HepG2 (cell line): ENCODE data around the gene IL31. TPM values are rescaled to one million over a fixed set of nuclear protein-coding genes. Genes with fewer than 3 reads are reported as not detected.

Source experiments
- ATAC-seq: fragments of 200-7000 bp; cut with Tn5 transposase; 3 replicates; pipeline ENCODE4 v1.9.1; 2020; ENCODE audit warnings: mild to moderate bottlenecking, moderate library complexity
- BruUV-seq: library from RNA; stranded (reverse); fragments of 400-500 nt; replicated peaks from 2 replicates; lab custom pipeline; 2021; lab: Mats Ljungman, UMichigan
- CTCF ChIA-PET: fragments of 300-600 bp; formaldehyde crosslinking; extraction: SDS; loops from one replicate; lab custom pipeline; 2021; ENCODE audit warnings: low total read pairs, inconsistent platforms, low intra/inter-chr PET ratio; lab: Yijun Ruan, JAX
- POLR2A ChIA-PET: fragments of 350-600 bp; sonication (Branson Sonifier 250); formaldehyde crosslinking; loops from one replicate; lab custom pipeline; 2020; ENCODE audit warnings: antibody characterized with exemption, inconsistent platforms; lab: Yijun Ruan, JAX
- DNase-seq: peaks from one replicate; pipeline ENCODE4 v3.0.0-alpha.2; 2015; ENCODE audit warnings: low spot score
- FAIRE-seq: peaks from 3 replicates; lab custom pipeline; 2011; peaks lifted over from hg19 to GRCh38; lab: Jason Lieb, UNC
- H2AFZ ChIP-seq: one replicate; pipeline ENCODE4 v1.6.1; 2011; ENCODE audit warnings: low read length, inconsistent platforms
- H3K27ac ChIP-seq: fragments of 300-600 bp; 3 replicates; pipeline ENCODE4 v1.8.0; 2011; ENCODE audit warnings: mixed run types, mild to moderate bottlenecking, mixed read lengths, low read length, inconsistent platforms; ENCODE audit not compliant: insufficient read depth; ENCODE audit errors: extremely low read length
- H3K27me3 ChIP-seq, 2 experiments: fragments of 200-600 bp in 1 of 2; 2 replicates in 1 of 2; 3 replicates in 1 of 2; pipeline versions ENCODE4 v1.6.0 to v1.8.0; 2011; ENCODE audit warnings: low read length in 2 of 2, mild to moderate bottlenecking in 2 of 2, moderate library complexity in 2 of 2, inconsistent platforms in 1 of 2; ENCODE audit not compliant: insufficient read depth in 2 of 2, control insufficient read depth in 1 of 2
- H3K36me3 ChIP-seq, 2 experiments: fragments of 200-600 bp in 1 of 2; replicated peaks in 1 of 2; 2 replicates in 1 of 2; 3 replicates in 1 of 2; pipeline versions ENCODE4 v1.5.1 to v1.8.0; 2011; ENCODE audit warnings: low read length in 2 of 2, inconsistent platforms in 1 of 2; ENCODE audit not compliant: insufficient read depth in 2 of 2, control insufficient read depth in 1 of 2
- H3K4me1 ChIP-seq: 2 replicates; pipeline ENCODE4 v1.5.1; 2012; ENCODE audit warnings: low read length, inconsistent platforms; ENCODE audit not compliant: insufficient read depth
- H3K4me2 ChIP-seq: 2 replicates; pipeline ENCODE4 v1.6.0; 2011; ENCODE audit warnings: low read depth, low read length, inconsistent platforms
- H3K4me3 ChIP-seq, 3 experiments: fragments of 200-600 bp in 1 of 3; sonication (generic), shearing (Covaris generic) in 1 of 3; replicated peaks in 1 of 3; 2 replicates each; pipeline ENCODE4 v1.5.1; 2011 to 2016; ENCODE audit warnings: low read length in 3 of 3, inconsistent platforms in 2 of 3, low read depth in 2 of 3, mild to moderate bottlenecking in 2 of 3, control low read depth in 1 of 3, mixed read lengths in 1 of 3; ENCODE audit not compliant: insufficient read depth in 1 of 3
- H3K79me2 ChIP-seq: one replicate; pipeline ENCODE4 v1.6.1; 2011; ENCODE audit warnings: low read length, inconsistent platforms; ENCODE audit not compliant: insufficient read depth
- H3K9ac ChIP-seq: 2 replicates; pipeline ENCODE4 v1.6.0; 2011; ENCODE audit warnings: mild to moderate bottlenecking, low read depth, low read length, inconsistent platforms; ENCODE audit not compliant: insufficient read depth
- H3K9me3 ChIP-seq: 2 replicates; pipeline ENCODE4 v1.5.1; 2012; ENCODE audit warnings: mild to moderate bottlenecking, low read length
- H4K20me1 ChIP-seq: 2 replicates; pipeline ENCODE4 v1.6.0; 2011; ENCODE audit warnings: inconsistent platforms, mild to moderate bottlenecking, low read length, moderate library complexity; ENCODE audit not compliant: insufficient read depth
- BRD4 ChIP-seq: sonication (generic); formaldehyde crosslinking; IDR thresholded peaks from 2 replicates; pipeline ENCODE4 v1.4.0; 2020; ENCODE audit warnings: missing genetic modification reagents
- HCFC1 ChIP-seq: fragments of 150-350 bp; IDR thresholded peaks from 2 replicates; pipeline ENCODE4 v1.6.1; 2014; ENCODE audit warnings: low read depth, low read length
- HNRNPL ChIP-seq: fragments of 200-400 bp; formaldehyde crosslinking; IDR thresholded peaks from 2 replicates; pipeline ENCODE4 v1.6.1; 2017; ENCODE audit warnings: mild to moderate bottlenecking, low read depth, low read length
- KLF12 ChIP-seq: sonication (generic); formaldehyde crosslinking; IDR thresholded peaks from 2 replicates; pipeline ENCODE4 v1.4.0; 2020; ENCODE audit warnings: missing genetic modification reagents, borderline replicate concordance
- KLF9 ChIP-seq: IDR thresholded peaks from 2 replicates; pipeline ENCODE4 v1.6.1; 2016; ENCODE audit warnings: low read depth
- MBNL3 ChIP-seq: fragments of 250-450 bp; sonication (Bioruptor Pico); conservative IDR thresholded peaks from 2 replicates; pipeline ENCODE4 v1.8.0; 2022; ENCODE audit warnings: mild to moderate bottlenecking, inconsistent platforms
- PAX8 ChIP-seq: sonication (generic); formaldehyde crosslinking; IDR thresholded peaks from 2 replicates; pipeline ENCODE4 v1.8.0; 2022; ENCODE audit warnings: mild to moderate bottlenecking, missing genetic modification reagents, borderline replicate concordance
- SMAD1 ChIP-seq: sonication (generic); formaldehyde crosslinking; IDR thresholded peaks from 2 replicates; pipeline ENCODE4 v1.4.0; 2020; ENCODE audit warnings: missing genetic modification reagents, low read depth, mild to moderate bottlenecking, borderline replicate concordance
- TBX3 ChIP-seq: fragments of 450-650 bp; IDR thresholded peaks from 2 replicates; pipeline ENCODE4 v1.6.1; 2017; ENCODE audit warnings: antibody characterized with exemption, mild to moderate bottlenecking, inconsistent platforms, borderline replicate concordance
- ZFP1 ChIP-seq: IDR thresholded peaks from 2 replicates; pipeline ENCODE4 v1.6.1; 2016
- ZNF160 ChIP-seq: sonication (generic); formaldehyde crosslinking; IDR thresholded peaks from 2 replicates; pipeline ENCODE4 v1.8.0; 2022; ENCODE audit warnings: mild to moderate bottlenecking, inconsistent platforms, missing genetic modification reagents
- ZNF430 ChIP-seq: sonication (generic); formaldehyde crosslinking; IDR thresholded peaks from 2 replicates; pipeline ENCODE4 v1.9.0; 2021; ENCODE audit warnings: mild to moderate bottlenecking, missing genetic modification reagents
- ZNF546 ChIP-seq: sonication (generic); formaldehyde crosslinking; conservative IDR thresholded peaks from 2 replicates; pipeline ENCODE4 v1.8.1; 2023; ENCODE audit warnings: mild to moderate bottlenecking, missing genetic modification reagents
- ZNF569 ChIP-seq: sonication (generic); formaldehyde crosslinking; IDR thresholded peaks from 2 replicates; pipeline ENCODE4 v1.5.0; 2020; ENCODE audit warnings: mild to moderate bottlenecking, missing genetic modification reagents, moderate library complexity, borderline replicate concordance
- ZNF577 ChIP-seq: sonication (generic); formaldehyde crosslinking; IDR thresholded peaks from 2 replicates; pipeline ENCODE4 v1.4.0; 2020; ENCODE audit warnings: mild to moderate bottlenecking, low read depth, missing genetic modification reagents, borderline replicate concordance
- ZNF598 ChIP-seq: sonication (generic); formaldehyde crosslinking; IDR thresholded peaks from 2 replicates; pipeline ENCODE4 v1.5.1; 2020; ENCODE audit warnings: mild to moderate bottlenecking, missing genetic modification reagents, borderline replicate concordance
- WGBS: methylation state at CpG from one replicate; pipeline ENCODE4 v1.1.6; 2017; ENCODE audit warnings: low lambda C conversion rate; 5-methylcytosine and 5-hydroxymethylcytosine counted together
- in situ Hi-C: cut with HindIII; loops from 2 replicates; pipeline ENCODE4 v1.10.0; 2017; ENCODE audit warnings: low pct_unique_long_range_greater_than_20kb; ENCODE audit not compliant: extremely low pct_ligation_motif_present
- intact Hi-C: fragments of 100-400 bp; cut with micrococcal nuclease; formaldehyde crosslinking; loops from one replicate; pipeline ENCODE4 v1.10.0; 2022; ENCODE audit not compliant: unreplicated experiment
- polyA plus RNA-seq, 8 experiments: library from polyadenylated mRNA; depleted of rRNA in 3 of 8; stranded (reverse) in 7 of 8; unstranded in 1 of 8; fragments of >200 nt; fragmentation: Illumina TruSeq in 4 of 8; extraction: Trizol in 4 of 8; gene quantifications; 2 replicates each; pipeline versions ENCODE4 v1.2.1 to v1.2.3, GENCODE V29; 2011 to 2016; ENCODE audit warnings: low read depth in 4 of 8, missing spikeins in 1 of 8, mixed read lengths in 1 of 8; ENCODE audit not compliant: insufficient read depth in 1 of 8
- total RNA-seq, 5 experiments: library from RNA; depleted of rRNA; stranded (reverse); fragments of >200 nt; fragmentation: Illumina TruSeq; extraction: Trizol; gene quantifications; 2 replicates each; pipeline ENCODE4 v1.2.3, GENCODE V29; 2016; ENCODE audit warnings: low read depth in 1 of 5
- TF ChIP-seq, protein P1 (sequence below): sonication (generic); formaldehyde crosslinking; IDR thresholded peaks from 2 replicates; pipeline ENCODE4 v1.4.0; 2020; ENCODE audit warnings: missing genetic modification reagents

IL31 gene
- total and polyA plus RNA-seq, 2 of the 13 experiments (the other 11 are each of a cell fraction or from before 2014, with no cell fraction given) = not detected

DNA sequence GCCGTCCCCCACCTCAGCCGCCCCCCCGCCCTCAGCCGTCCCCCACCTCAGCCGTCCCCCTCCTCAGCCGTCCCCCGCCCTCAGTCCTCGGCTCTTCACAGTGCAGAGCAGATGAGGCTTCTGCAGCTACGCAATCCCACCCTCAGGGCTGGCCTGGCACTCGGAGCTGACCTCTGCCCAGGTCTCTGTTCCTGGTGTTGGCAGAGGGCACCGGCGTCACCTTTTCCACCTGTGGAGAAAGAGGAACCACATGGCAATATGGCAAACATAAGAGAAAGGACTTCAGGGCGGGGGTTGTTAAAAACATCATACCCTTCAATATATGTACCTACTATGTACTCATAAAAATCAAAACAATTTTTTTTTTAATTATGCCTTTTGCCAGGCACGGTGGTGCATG is 49.7 kb downstream of the IL31 start:
- peaks cover 10 to 22% of the 10 kb centered on the region in 2 experiments; a peak in 4 of 5 replicates for H3K36me3 ChIP-seq
- H2AFZ ChIP-seq = no peak overlapping the region
- H3K79me2 ChIP-seq = peaks cover 3% of the 10 kb centered on the region
- H3K27me3 ChIP-seq = no peaks in the 10 kb centered on the region
- H4K20me1 ChIP-seq = 0 out of 2 replicates have a peak, but pooled peaks cover 3% of the 10 kb centered on the region
- ChIA-PET POLR2A (interaction anchor here (1.3 kb wide), 1 partner anchor 61 kb away, joined by 5 read pairs; no protein-coding TSS in a partner anchor), CTCF (no interaction called here)
- intact Hi-C loops (loop anchor here (10.0 kb wide), 1 partner anchor 170 kb away; no protein-coding TSS in a partner anchor), in situ Hi-C loops (loop anchor here (5.0 kb wide), 1 partner anchor 67 kb away; no protein-coding TSS in a partner anchor)
- H3K4me3 ChIP-seq = no peak overlapping the region
- DNase-seq (no peak), FAIRE-seq (no peak), ATAC-seq (no peak)
- 88% methylated on average over 12 of the region's 14 CpGs for WGBS
- H3K9me3 ChIP-seq = no peaks in the 10 kb centered on the region
- no TSS peak for BruUV-seq
- H3K9ac ChIP-seq = no peak overlapping the region
- TF ChIP-seq ZNF160 (no peak), PAX8 (CRISPR knock-in tag) (no peak), MBNL3 (CRISPR knock-in tag) (no peak), ZNF569 (CRISPR knock-in tag) (no peak), KLF12 (CRISPR knock-in tag) (no peak), ZNF430 (no peak), HCFC1 (no peak)
- H3K4me1 ChIP-seq = peaks cover 38% of the 10 kb centered on the region
- no peak overlapping the region for H3K27ac ChIP-seq
- no peak overlapping the region for H3K4me2 ChIP-seq

DNA sequence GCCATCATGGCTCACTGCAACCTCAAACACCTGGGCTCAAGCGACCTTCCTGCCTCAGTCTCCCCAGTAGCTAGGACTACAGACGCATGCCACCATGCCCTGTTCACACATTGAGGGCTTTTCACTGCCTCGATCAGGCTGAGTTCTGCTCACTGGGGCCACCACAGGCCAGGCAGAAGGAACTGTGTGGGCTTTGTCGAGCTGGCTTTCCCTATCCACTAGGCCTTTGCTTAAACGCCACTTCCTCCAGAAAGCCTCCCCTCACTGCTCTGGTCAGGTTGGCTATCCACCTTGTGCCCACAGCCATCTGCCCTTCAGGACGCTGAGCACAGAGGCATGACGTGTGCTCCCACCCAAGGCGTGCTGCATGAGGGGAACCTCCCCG is 50.3 kb downstream of the IL31 start:
- POLR2A ChIA-PET = interaction anchor here (1.3 kb wide), 1 partner anchor 61 kb away, joined by 5 read pairs; no protein-coding TSS in a partner anchor
- no TSS peak for BruUV-seq
- no peak overlapping the region for H3K4me3 ChIP-seq
- H3K27me3 ChIP-seq = no peaks in the 10 kb centered on the region
- 88% methylated on average over 9 of the region's 9 CpGs for WGBS
- peaks cover 38% of the 10 kb centered on the region for H3K4me1 ChIP-seq
- ATAC-seq = no peak
- in situ Hi-C loops = loop anchor here (5.0 kb wide), 1 partner anchor 66 kb away; no protein-coding TSS in a partner anchor
- no peak overlapping the region for H3K4me2 ChIP-seq
- H3K9me3 ChIP-seq = no peaks in the 10 kb centered on the region
- intact Hi-C loops = loop anchor here (1.0 to 10.0 kb wide), 2 partner anchors 69 to 169 kb away; no protein-coding TSS in a partner anchor
- H3K27ac ChIP-seq = no peak overlapping the region
- CTCF ChIA-PET = interaction anchor here (1.0 to 3.0 kb wide), 4 partner anchors 66 to 92 kb away, joined by 3 to 48 read pairs (median 4); no protein-coding TSS in a partner anchor
- no peak overlapping the region for H3K9ac ChIP-seq
- DNase-seq = no peak
- peaks cover 5 to 16% of the 10 kb centered on the region in 2 experiments; a peak in 4 of 5 replicates for H3K36me3 ChIP-seq
- H3K79me2 ChIP-seq = peaks cover 3% of the 10 kb centered on the region
- 0 out of 2 replicates have a peak, but pooled peaks cover 3% of the 10 kb centered on the region for H4K20me1 ChIP-seq
- no peak overlapping the region for H2AFZ ChIP-seq
- FAIRE-seq = no peak
- TF ChIP-seq HNRNPL = no peak
- no peak for TF ChIP-seq ZNF577 (CRISPR knock-in tag)
- no peak for TF ChIP-seq BRD4
- no peak for TF ChIP-seq ZNF598 (CRISPR knock-in tag)
- TF ChIP-seq TBX3 = no peak
- TF ChIP-seq, protein P1, sequence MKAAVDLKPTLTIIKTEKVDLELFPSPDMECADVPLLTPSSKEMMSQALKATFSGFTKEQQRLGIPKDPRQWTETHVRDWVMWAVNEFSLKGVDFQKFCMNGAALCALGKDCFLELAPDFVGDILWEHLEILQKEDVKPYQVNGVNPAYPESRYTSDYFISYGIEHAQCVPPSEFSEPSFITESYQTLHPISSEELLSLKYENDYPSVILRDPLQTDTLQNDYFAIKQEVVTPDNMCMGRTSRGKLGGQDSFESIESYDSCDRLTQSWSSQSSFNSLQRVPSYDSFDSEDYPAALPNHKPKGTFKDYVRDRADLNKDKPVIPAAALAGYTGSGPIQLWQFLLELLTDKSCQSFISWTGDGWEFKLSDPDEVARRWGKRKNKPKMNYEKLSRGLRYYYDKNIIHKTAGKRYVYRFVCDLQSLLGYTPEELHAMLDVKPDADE (CRISPR knock-in tag) = no peak
- no peak for TF ChIP-seq SMAD1 (CRISPR knock-in tag)
- TF ChIP-seq KLF9 (CRISPR knock-in tag) = no peak
- TF ChIP-seq ZFP1 (CRISPR knock-in tag) = no peak
- no peak for TF ChIP-seq ZNF546 (CRISPR knock-in tag)
